Chondrocyte (in vitro differentiated cells): ENCODE results near the gene ARHGAP6. TPM values are rescaled to one million over a fixed set of nuclear protein-coding genes. Genes with fewer than 3 reads are reported as not detected.
A peak's percentile ranks its signal among the peaks of the same experiment; 100 is the strongest.

Experiments used
- DNase-seq: peaks from one replicate; pipeline ENCODE4 v3.0.0; 2021; ENCODE audit warnings: mixed read lengths, low spot score
- H3K27ac Mint-ChIP-seq: one replicate; pipeline ENCODE4 v1.8.0; 2021; ENCODE audit warnings: mild to moderate bottlenecking, moderate library complexity, mixed read lengths; ENCODE audit not compliant: unreplicated experiment
- H3K27me3 Mint-ChIP-seq: 2 replicates; pipeline ENCODE4 v1.8.0; 2021; ENCODE audit warnings: low read depth, mixed read lengths
- H3K36me3 Mint-ChIP-seq: 2 replicates; pipeline ENCODE4 v1.8.0; 2021; ENCODE audit warnings: low read depth, mixed read lengths
- H3K4me1 Mint-ChIP-seq: 2 replicates; pipeline ENCODE4 v1.8.0; 2021; ENCODE audit warnings: low read depth, mild to moderate bottlenecking, mixed read lengths
- H3K4me3 Mint-ChIP-seq: one replicate; pipeline ENCODE4 v1.8.0; 2021; ENCODE audit warnings: mild to moderate bottlenecking, moderate library complexity, mixed read lengths; ENCODE audit not compliant: unreplicated experiment
- H3K9me3 Mint-ChIP-seq: 2 replicates; pipeline ENCODE4 v1.8.0; 2021; ENCODE audit warnings: low read depth, mixed read lengths
- CTCF ChIP-seq: fragments of 200-600 bp; sonication (generic); IDR thresholded peaks from 2 replicates; pipeline ENCODE4 v1.5.0; 2021; ENCODE audit warnings: antibody characterized with exemption, mild to moderate bottlenecking, moderate library complexity
- total RNA-seq: library from RNA; stranded (reverse); gene quantifications from 3 replicates; pipeline ENCODE4 v1.2.1, GENCODE V29; 2021

Gene ARHGAP6
- total RNA-seq, 1 donor from 2014 or later = 1.5 TPM

GRCh38 chrX:11564546-11564945, 101.2 kb downstream of the ARHGAP6 start:
- Mint-ChIP-seq H3K4me3 (no peak overlapping the region), H3K27me3 (no peaks in the 10 kb centered on the region), H3K9me3 (no peaks in the 10 kb centered on the region), H3K4me1 (peaks cover 9% of the 10 kb centered on the region), H3K27ac (no peak overlapping the region), H3K36me3 (no peaks in the 10 kb centered on the region)
- DNase-seq = no peak
- no peak for TF ChIP-seq CTCF

- no peak for TF ChIP-seq CTCF
- no peak for DNase-seq
- Mint-ChIP-seq H3K27me3 (no peaks in the 10 kb centered on the region), H3K27ac (no peak overlapping the region), H3K9me3 (peaks cover 8% of the 10 kb centered on the region), H3K36me3 (no peaks in the 10 kb centered on the region), H3K4me1 (peaks cover 8% of the 10 kb centered on the region), H3K4me3 (no peak overlapping the region)
Observed at GRCh38 chrX:11562570-11562969, 103.2 kb downstream of the ARHGAP6 start.

- TF ChIP-seq CTCF = peak; percentile 61
- Mint-ChIP-seq H3K4me1 (peaks cover 8% of the 10 kb centered on the region), H3K4me3 (no peak overlapping the region), H3K27me3 (no peaks in the 10 kb centered on the region), H3K36me3 (no peaks in the 10 kb centered on the region), H3K9me3 (peaks cover 8% of the 10 kb centered on the region), H3K27ac (no peak overlapping the region)
- no peak for DNase-seq
Observed at GRCh38 chrX:11558972-11559371, 106.7 kb downstream of the ARHGAP6 start.

GRCh38 chrX:11557120-11557519, 108.6 kb downstream of the ARHGAP6 start:
- DNase-seq = no peak
- H3K4me1 Mint-ChIP-seq = peaks cover 8% of the 10 kb centered on the region
- no peak for TF ChIP-seq CTCF
- no peak overlapping the region for H3K4me3 Mint-ChIP-seq
- no peaks in the 10 kb centered on the region for H3K36me3 Mint-ChIP-seq
- H3K9me3 Mint-ChIP-seq = peaks cover 8% of the 10 kb centered on the region
- H3K27ac Mint-ChIP-seq = peak overlapping the region; percentile 75
- H3K27me3 Mint-ChIP-seq = no peaks in the 10 kb centered on the region

GRCh38 chrX:11555759-11556158, 110.0 kb downstream of the ARHGAP6 start:
- H3K27me3 Mint-ChIP-seq = no peaks in the 10 kb centered on the region
- H3K27ac Mint-ChIP-seq = no peak overlapping the region
- H3K4me1 Mint-ChIP-seq = peaks cover 8% of the 10 kb centered on the region
- H3K4me3 Mint-ChIP-seq = no peak overlapping the region
- no peak for TF ChIP-seq CTCF
- no peak for DNase-seq
- H3K36me3 Mint-ChIP-seq = no peaks in the 10 kb centered on the region
- H3K9me3 Mint-ChIP-seq = peaks cover 11% of the 10 kb centered on the region
